HG03565 (cell line): Measurements from ENCODE around the gene SERTAD1.

Experiments used
- ATAC-seq: cut with Tn5 transposase; IDR thresholded peaks from one replicate; pipeline ENCODE4 v1.9.1; 2021; ENCODE audit warnings: mild to moderate bottlenecking, moderate library complexity; ENCODE audit not compliant: unreplicated experiment

Gene SERTAD1

GRCh38 chr19:40407714-40408597, 17.8 kb downstream of the SERTAD1 start:
- no peak for ATAC-seq

- ATAC-seq = peak; percentile 36
These were observed 22.4 kb downstream of the SERTAD1 start for GRCh38 chr19:40403262-40403984.

- ATAC-seq = no peak
These were observed 25.2 kb downstream of the SERTAD1 start for GRCh38 chr19:40400559-40400958.

- ATAC-seq = no peak
These were observed 27.2 kb downstream of the SERTAD1 start for GRCh38 chr19:40398417-40399131.

GRCh38 chr19:40397568-40397906, 28.3 kb downstream of the SERTAD1 start:
- no peak for ATAC-seq

- ATAC-seq = no peak
These were observed 28.8 kb downstream of the SERTAD1 start for GRCh38 chr19:40396886-40397567.

GRCh38 chr19:40395956-40396355, 29.8 kb downstream of the SERTAD1 start:
- ATAC-seq = no peak

GRCh38 chr19:40394816-40395210, 31.0 kb downstream of the SERTAD1 start:
- ATAC-seq = no peak

- no peak for ATAC-seq
These were observed 31.6 kb downstream of the SERTAD1 start for GRCh38 chr19:40393894-40394815.

GRCh38 chr19:40392894-40393517, 32.8 kb downstream of the SERTAD1 start:
- ATAC-seq = no peak

- ATAC-seq = no peak
These were observed 33.7 kb downstream of the SERTAD1 start for GRCh38 chr19:40392123-40392522.

GRCh38 chr19:40390084-40390742, 35.6 kb downstream of the SERTAD1 start, which contains the start of gene HIPK4:
Gene HIPK4, minus strand, starts transcription at chr19:40390181. Its CDS starts 279 bp downstream, at chr19:40389902.
- ATAC-seq = no peak

GRCh38 chr19:40389404-40390083, 36.2 kb downstream of the SERTAD1 start:
- ATAC-seq = no peak

- no peak for ATAC-seq
These were observed 37.3 kb downstream of the SERTAD1 start for GRCh38 chr19:40388481-40388880.

GRCh38 chr19:40387155-40387554, 38.6 kb downstream of the SERTAD1 start:
- no peak for ATAC-seq

- ATAC-seq = no peak
These were observed 42.0 kb downstream of the SERTAD1 start for GRCh38 chr19:40383668-40384248.

GRCh38 chr19:40381321-40381720, 44.5 kb downstream of the SERTAD1 start:
- no peak for ATAC-seq
